Activated T-helper 2 cell treated with anti-CD3 and anti-CD28 coated beads, Interferon-gamma antibody, Interleukin-2, Interleukin-4, amounts not matched to agents 10 μg/mL and 5 μg/mL and 100 μg/mL, durations not matched to agents 14 hours and 24 hours and 36 hours (primary cell): ENCODE measurements around the gene CATSPERD. TPM values are rescaled to one million over a fixed set of nuclear protein-coding genes. Genes with fewer than 3 reads are reported as not detected.

Experiments
- DNase-seq: peaks from one replicate; pipeline ENCODE4 v3.0.0; 2021; ENCODE audit warnings: low spot score
- H3K27ac Mint-ChIP-seq: one replicate; pipeline ENCODE4 v1.8.0; 2021; ENCODE audit warnings: mixed read lengths
- H3K27me3 Mint-ChIP-seq: one replicate; pipeline ENCODE4 v1.8.0; 2021; ENCODE audit warnings: low read depth, mixed read lengths
- H3K36me3 Mint-ChIP-seq: one replicate; pipeline ENCODE4 v1.8.0; 2021; ENCODE audit warnings: low read depth, mixed read lengths
- H3K4me1 Mint-ChIP-seq: one replicate; pipeline ENCODE4 v1.8.0; 2021; ENCODE audit warnings: low read depth, mixed read lengths
- H3K4me3 Mint-ChIP-seq: one replicate; pipeline ENCODE4 v1.8.0; 2021; ENCODE audit warnings: low read depth, mild to moderate bottlenecking, moderate library complexity, mixed read lengths
- H3K9me3 Mint-ChIP-seq: one replicate; pipeline ENCODE4 v1.8.0; 2021; ENCODE audit warnings: mixed read lengths
- intact Hi-C: fragments of 100-400 bp; cut with micrococcal nuclease; formaldehyde crosslinking; loops from one replicate; pipeline ENCODE4 v1.15.1; 2023
- total RNA-seq: library from RNA; stranded (reverse); gene quantifications from 2 replicates; pipeline ENCODE4 v1.2.3, GENCODE V29; 2022

Gene CATSPERD
- total RNA-seq, 1 donor from 2014 or later, result not detected

DNA sequence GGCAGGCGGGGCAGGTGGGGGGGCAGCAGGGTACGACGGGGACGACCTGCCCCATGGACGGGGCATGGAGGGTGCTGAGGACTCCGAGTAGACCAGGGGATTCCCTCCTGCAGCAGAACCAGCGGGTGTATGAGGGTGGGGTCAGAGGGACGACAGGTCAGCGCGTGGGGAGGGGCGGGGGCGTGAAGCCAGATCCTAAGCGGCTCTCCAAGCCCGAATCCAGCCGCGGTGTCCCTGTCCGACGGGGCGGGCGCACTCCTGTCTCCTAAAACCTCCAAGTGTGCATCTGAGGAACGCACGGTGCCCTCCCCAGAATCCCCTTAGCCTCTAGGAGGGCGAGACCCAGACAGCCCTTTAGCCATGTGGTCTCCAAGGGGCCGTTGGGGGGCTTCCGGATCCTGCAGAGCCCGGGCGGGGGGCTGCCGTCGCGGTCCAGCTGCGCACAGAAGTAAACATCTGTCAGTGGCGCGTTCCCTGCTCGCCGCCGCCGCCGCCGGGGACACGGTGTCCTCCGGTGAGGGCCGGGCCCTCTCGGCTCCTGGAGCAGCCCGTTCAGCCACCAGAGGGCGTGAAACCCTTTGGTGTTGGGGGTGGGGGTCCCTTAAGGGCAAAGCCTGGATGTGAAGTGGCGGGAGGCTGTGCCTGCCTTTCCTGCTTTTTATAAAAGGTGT lies 85.2 kb downstream of the CATSPERD start:
- H3K27ac Mint-ChIP-seq, result no peak overlapping the region
- H3K4me1 Mint-ChIP-seq, result peaks cover 16% of the 10 kb centered on the region
- peak overlapping the region; percentile 45 for H3K4me3 Mint-ChIP-seq
- intact Hi-C loops, result loop anchor here (2.0 to 10.0 kb wide), 2 partner anchors 159 to 217 kb away; no protein-coding TSS in a partner anchor
- peak; percentile 38 for DNase-seq
- H3K27me3 Mint-ChIP-seq, result peaks cover 18% of the 10 kb centered on the region
- H3K36me3 Mint-ChIP-seq, result no peaks in the 10 kb centered on the region
- H3K9me3 Mint-ChIP-seq, result no peaks in the 10 kb centered on the region

DNA sequence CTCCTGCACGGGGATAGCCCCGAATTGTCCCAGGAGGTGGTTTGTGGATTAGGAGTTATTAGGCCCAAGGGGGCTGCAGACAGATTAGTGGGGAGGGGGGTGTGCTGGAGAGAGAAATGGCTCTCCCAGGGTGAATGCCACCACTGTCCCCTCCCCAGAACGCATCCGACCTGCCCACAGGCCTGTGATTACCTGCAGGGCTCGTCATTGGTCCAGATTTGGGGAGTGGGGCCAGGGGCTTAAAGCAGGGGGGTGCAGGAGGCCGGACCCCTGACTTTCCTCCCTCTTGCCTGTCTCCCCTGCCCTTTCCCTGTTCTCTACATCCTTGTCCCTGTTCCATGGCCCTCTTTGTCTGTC lies 85.7 kb downstream of the CATSPERD start:
- H3K4me3 Mint-ChIP-seq, result no peak overlapping the region
- H3K27ac Mint-ChIP-seq, result no peak overlapping the region
- intact Hi-C loops, result loop anchor here (2.0 to 10.0 kb wide), 2 partner anchors 159 to 217 kb away; no protein-coding TSS in a partner anchor
- H3K27me3 Mint-ChIP-seq, result peaks cover 18% of the 10 kb centered on the region
- no peak for DNase-seq
- peaks cover 16% of the 10 kb centered on the region for H3K4me1 Mint-ChIP-seq
- no peaks in the 10 kb centered on the region for H3K9me3 Mint-ChIP-seq
- no peaks in the 10 kb centered on the region for H3K36me3 Mint-ChIP-seq

DNA sequence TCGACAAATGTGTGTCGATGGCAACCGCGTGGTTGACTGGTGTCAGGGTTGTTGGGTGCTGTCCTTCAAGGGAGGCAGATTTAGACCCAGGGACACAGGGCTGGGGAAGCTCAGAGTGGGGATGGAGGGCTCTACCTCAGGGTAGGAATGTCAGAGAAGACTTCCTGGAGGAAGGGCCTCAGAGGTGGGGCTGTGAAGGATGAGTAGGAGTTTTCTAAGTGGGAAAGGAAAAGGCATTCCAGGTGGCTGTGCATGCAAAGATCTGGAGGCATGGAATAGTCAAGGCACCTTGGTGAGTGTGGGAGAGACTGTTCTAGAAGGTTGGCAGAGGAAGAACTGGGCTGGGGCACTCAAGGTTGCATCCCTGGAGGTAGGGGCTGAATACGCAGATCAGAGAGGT lies 86.5 kb downstream of the CATSPERD start:
- Mint-ChIP-seq H3K4me3 (no peak overlapping the region), H3K4me1 (peaks cover 16% of the 10 kb centered on the region), H3K27ac (no peak overlapping the region), H3K27me3 (peaks cover 17% of the 10 kb centered on the region), H3K9me3 (no peaks in the 10 kb centered on the region), H3K36me3 (no peaks in the 10 kb centered on the region)
- no peak for DNase-seq
- intact Hi-C loops, result loop anchor here (2.0 to 10.0 kb wide), 2 partner anchors 158 to 216 kb away; no protein-coding TSS in a partner anchor

DNA sequence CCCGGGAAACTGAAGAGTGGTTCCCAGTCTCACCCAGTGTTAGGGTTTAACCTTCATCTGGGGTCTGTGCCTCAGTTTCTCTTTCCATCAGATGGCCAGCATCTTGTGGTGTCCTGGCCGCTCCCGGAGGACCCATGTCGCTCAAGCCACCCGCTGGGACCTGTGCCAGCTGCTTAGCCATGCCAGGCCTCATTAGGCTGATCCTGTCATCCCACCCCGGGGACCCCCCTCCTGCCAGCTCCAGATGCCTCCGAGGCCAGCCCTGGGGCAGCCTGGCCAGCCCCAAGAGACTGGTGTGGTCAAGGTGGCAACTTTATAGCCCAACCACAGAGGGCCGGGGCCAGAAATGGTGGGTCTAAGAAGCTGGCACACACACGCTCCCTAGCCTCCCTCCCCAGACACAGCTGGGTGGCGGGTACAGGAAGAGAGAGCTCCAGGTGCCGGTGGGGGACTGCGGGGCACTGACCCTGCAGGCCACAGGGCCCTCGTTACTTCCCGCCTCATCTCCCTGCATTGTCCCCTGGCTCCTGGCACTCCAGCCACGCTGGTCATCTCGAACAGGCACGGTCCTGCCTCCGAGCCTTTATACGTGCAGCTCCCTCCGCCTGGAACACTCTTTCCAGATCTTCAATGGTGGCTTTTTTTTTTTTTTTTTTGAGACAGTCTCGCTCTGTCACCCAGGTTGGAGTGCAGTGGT lies 87.8 kb downstream of the CATSPERD start:
- DNase-seq, result no peak
- no peaks in the 10 kb centered on the region for H3K9me3 Mint-ChIP-seq
- H3K4me3 Mint-ChIP-seq, result no peak overlapping the region
- no peaks in the 10 kb centered on the region for H3K36me3 Mint-ChIP-seq
- intact Hi-C loops, result loop anchor here (10.0 kb wide), 1 partner anchor 157 kb away; no protein-coding TSS in a partner anchor
- H3K4me1 Mint-ChIP-seq, result peaks cover 12% of the 10 kb centered on the region
- peaks cover 15% of the 10 kb centered on the region for H3K27me3 Mint-ChIP-seq
- H3K27ac Mint-ChIP-seq, result no peak overlapping the region

DNA sequence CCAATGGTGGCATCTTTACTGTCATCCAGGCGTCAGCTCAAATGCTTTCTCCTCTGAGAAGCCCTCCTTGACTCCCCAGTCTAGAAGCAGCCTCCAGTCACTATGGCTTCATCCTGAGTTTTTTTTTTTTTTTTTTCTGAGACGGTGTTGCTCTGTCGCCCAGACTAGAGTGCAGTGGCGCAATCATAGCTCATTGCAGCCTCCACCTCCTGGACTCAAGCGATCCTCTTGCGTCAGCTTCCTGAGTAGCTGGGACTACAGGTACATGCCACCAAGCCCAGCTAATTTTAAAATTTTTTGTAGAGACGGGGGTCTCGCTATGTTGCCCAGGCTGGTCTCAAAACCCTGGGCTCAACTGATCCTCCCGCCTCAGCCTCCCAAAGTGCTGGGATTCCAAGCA lies 88.6 kb downstream of the CATSPERD start:
- Mint-ChIP-seq H3K4me1 (peaks cover 7% of the 10 kb centered on the region), H3K27me3 (peaks cover 15% of the 10 kb centered on the region), H3K9me3 (no peaks in the 10 kb centered on the region), H3K4me3 (no peak overlapping the region), H3K27ac (no peak overlapping the region), H3K36me3 (no peaks in the 10 kb centered on the region)
- DNase-seq, result no peak
- intact Hi-C loops, result loop anchor here (10.0 kb wide), 1 partner anchor 156 kb away; no protein-coding TSS in a partner anchor

DNA sequence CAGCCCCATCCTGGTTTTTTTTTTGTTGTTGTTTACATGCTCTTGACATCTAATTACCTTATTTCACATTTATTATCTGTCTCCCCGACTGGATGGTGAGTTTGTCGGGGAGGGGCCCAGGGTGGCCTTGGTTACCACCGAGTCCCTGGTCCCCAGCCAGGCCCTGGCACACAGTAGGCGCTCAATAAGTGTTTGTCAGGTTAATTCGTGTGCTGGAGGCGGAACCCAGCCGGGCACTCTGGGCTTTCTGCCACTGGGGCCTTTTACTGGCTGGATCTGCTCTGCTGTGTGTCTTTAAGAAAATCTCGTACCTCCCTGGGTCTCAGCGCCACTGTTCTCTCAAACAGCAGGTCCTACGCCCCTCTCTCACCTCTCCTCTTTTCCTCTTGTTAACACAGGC lies 89.0 kb downstream of the CATSPERD start:
- H3K27me3 Mint-ChIP-seq, result peaks cover 11% of the 10 kb centered on the region
- no peak overlapping the region for H3K4me3 Mint-ChIP-seq
- no peak for DNase-seq
- intact Hi-C loops, result loop anchor here (10.0 kb wide), 1 partner anchor 155 kb away; no protein-coding TSS in a partner anchor
- H3K36me3 Mint-ChIP-seq, result no peaks in the 10 kb centered on the region
- H3K27ac Mint-ChIP-seq, result no peak overlapping the region
- H3K9me3 Mint-ChIP-seq, result no peaks in the 10 kb centered on the region
- H3K4me1 Mint-ChIP-seq, result peaks cover 2% of the 10 kb centered on the region

DNA sequence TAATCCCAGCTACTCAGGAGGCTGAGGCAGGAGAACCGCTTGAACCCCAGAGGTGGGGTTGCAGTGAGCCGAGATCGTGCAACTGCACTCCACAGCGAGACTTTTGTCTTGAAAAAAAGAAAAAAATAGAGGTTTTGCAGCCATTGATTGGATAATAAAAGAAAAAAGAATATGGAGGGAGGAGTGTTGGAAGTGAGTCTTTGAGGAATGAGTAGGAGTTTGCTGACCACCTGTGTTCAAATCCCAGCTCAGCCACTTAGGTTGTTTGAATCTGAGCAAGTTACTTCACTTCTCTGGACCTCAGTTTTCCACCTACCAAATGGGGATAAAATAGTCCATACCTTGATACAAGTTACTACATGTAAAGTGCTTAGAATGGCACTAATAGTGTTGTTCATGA lies 90.7 kb downstream of the CATSPERD start:
- H3K4me3 Mint-ChIP-seq, result no peak overlapping the region
- intact Hi-C loops, result no loop called here

DNA sequence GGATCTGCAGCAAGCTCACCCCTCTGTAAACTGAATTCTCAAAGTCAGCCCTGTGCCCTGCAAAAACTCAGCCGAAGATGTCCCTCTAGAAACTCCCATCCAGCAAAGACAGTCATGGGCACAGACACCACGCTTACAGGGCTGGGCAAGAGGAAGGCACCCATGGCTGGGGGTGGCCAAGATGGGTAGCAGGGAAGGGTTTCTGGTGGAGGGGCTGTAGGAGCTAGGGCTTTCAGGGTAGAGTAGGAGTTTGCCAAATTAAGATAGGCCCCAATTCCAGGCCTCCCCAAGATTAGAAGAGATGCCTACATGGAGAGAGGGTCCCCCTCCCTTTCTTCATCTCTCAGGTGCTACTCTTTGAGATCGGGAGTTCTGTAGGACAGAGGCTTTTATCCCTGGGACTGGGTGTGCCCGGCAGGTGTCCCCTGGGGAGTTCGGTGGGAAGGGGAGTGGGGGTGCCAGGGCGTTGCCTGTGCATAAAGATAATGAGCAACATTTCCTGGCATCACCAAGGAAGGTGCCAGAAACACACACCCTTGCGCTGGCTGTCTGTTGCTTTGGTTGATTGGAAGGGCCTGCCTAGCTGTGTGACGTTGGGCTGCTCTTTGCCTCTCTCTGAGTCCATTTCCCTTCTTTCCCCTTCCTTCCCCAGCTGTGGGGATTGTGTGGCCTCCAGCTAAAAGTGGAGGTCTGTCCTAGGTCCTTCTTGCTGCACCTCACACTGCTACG lies 93.8 kb downstream of the CATSPERD start:
- intact Hi-C loops, result no loop called here
- H3K9me3 Mint-ChIP-seq, result no peaks in the 10 kb centered on the region
- H3K4me1 Mint-ChIP-seq, result no peaks in the 10 kb centered on the region
- peaks cover 5% of the 10 kb centered on the region for H3K27me3 Mint-ChIP-seq
- no peak for DNase-seq
- H3K4me3 Mint-ChIP-seq, result no peak overlapping the region
- no peaks in the 10 kb centered on the region for H3K36me3 Mint-ChIP-seq
- H3K27ac Mint-ChIP-seq, result no peak overlapping the region

More for the DNA sequence above, 90.7 kb downstream of the CATSPERD start:
- no peaks in the 10 kb centered on the region for H3K9me3 Mint-ChIP-seq
- H3K4me1 Mint-ChIP-seq, result no peaks in the 10 kb centered on the region
- no peak for DNase-seq
- peaks cover 9% of the 10 kb centered on the region for H3K27me3 Mint-ChIP-seq
- no peaks in the 10 kb centered on the region for H3K36me3 Mint-ChIP-seq
- no peak overlapping the region for H3K27ac Mint-ChIP-seq

DNA sequence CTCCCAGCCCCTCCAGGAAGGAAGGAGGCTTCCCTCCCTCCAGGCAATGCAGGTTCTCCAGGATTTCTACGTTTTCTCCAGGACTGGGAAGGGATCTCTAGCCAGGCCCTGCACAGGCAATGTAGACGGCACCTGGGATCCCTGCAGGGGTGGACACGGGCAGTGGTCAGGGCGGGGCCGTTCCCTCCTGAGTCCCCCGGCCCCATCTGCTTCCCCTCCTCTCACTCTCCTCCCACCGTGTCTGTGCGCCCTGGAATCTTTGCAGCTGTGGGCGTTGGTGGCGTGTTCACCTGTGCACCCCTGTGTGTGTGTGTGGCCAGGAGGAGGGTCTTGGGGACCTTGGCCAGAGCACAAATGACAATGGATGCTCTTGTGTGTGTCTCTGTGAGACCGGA lies 94.4 kb downstream of the CATSPERD start:
- intact Hi-C loops, result no loop called here
- Mint-ChIP-seq H3K27ac (no peak overlapping the region), H3K4me1 (no peaks in the 10 kb centered on the region), H3K27me3 (peaks cover 5% of the 10 kb centered on the region), H3K4me3 (no peak overlapping the region), H3K36me3 (no peaks in the 10 kb centered on the region), H3K9me3 (no peaks in the 10 kb centered on the region)
- no peak for DNase-seq

DNA sequence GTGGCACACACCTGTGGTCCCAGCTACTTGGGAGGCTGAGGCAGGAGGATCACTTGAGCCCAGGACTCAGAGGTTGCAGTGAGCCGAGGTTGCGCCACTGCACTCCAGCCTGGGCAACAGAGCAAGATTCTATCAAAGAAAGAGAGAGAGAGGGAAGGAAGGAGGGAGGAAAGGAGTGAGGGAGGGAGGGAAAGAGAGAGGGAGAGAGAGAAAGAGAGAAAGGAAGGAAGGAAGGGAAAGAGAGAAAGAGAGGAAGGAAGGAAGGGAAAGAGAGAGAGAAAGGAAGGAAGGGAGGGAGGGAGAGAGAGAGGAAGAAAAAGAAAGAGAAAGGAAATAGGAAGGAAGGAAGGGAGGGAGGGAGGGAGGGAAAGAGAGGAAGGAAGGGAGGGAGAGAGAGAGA lies 96.8 kb downstream of the CATSPERD start:
- no peaks in the 10 kb centered on the region for H3K9me3 Mint-ChIP-seq
- H3K4me3 Mint-ChIP-seq, result no peak overlapping the region
- intact Hi-C loops, result no loop called here
- peaks cover 5% of the 10 kb centered on the region for H3K27me3 Mint-ChIP-seq
- H3K4me1 Mint-ChIP-seq, result no peaks in the 10 kb centered on the region
- no peak overlapping the region for H3K27ac Mint-ChIP-seq
- no peak for DNase-seq
- H3K36me3 Mint-ChIP-seq, result no peaks in the 10 kb centered on the region

DNA sequence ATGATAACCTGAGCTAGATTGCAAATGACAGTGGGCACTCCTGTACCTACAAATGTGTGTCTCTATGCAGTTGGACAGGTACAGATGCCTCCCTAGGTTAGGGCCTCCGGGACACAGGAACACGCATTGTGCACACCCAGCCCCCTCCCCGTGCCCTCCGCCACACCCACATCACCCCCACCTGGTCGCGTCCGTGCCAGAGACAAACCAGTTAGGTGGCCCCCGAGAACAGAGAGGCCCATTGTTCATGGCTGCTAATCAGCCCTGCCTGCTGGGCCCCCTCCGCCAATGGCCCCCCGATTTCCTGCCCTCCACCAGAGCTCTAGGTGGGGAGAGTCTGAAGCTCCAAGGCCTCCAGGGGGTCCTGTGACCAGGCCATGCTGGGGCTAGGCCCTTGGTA lies 98.2 kb downstream of the CATSPERD start:
- no peaks in the 10 kb centered on the region for H3K9me3 Mint-ChIP-seq
- H3K27ac Mint-ChIP-seq, result no peak overlapping the region
- no peak overlapping the region for H3K4me3 Mint-ChIP-seq
- H3K36me3 Mint-ChIP-seq, result no peaks in the 10 kb centered on the region
- H3K27me3 Mint-ChIP-seq, result peaks cover 5% of the 10 kb centered on the region
- DNase-seq, result no peak
- intact Hi-C loops, result no loop called here
- H3K4me1 Mint-ChIP-seq, result no peaks in the 10 kb centered on the region

DNA sequence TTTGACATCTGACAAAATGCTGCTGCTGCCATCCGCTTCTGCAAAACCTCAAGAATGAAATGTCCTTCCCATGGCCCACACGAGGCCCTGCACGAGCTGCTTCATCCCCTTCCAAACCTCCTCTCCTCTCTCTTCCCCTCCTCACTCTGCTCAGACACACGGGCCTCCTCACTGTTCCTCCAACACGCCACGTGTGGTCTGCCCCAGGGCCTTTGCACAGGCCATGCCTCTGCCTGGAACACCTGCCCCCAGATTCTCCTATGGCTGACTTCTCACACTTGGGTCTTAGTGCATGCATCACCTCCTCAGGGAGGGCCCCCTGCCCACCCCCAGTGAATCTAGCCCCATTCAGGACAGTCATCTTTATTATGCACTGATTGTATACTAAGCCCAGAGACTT lies 100.3 kb downstream of the CATSPERD start:
- intact Hi-C loops, result no loop called here
- peaks cover 5% of the 10 kb centered on the region for H3K27me3 Mint-ChIP-seq
- no peak overlapping the region for H3K4me3 Mint-ChIP-seq
- H3K9me3 Mint-ChIP-seq, result no peaks in the 10 kb centered on the region
- H3K27ac Mint-ChIP-seq, result no peak overlapping the region
- no peak for DNase-seq
- no peaks in the 10 kb centered on the region for H3K36me3 Mint-ChIP-seq
- H3K4me1 Mint-ChIP-seq, result no peaks in the 10 kb centered on the region
